ENCODE measurements around the gene PDE9A.

The PDE9A gene

DNA sequence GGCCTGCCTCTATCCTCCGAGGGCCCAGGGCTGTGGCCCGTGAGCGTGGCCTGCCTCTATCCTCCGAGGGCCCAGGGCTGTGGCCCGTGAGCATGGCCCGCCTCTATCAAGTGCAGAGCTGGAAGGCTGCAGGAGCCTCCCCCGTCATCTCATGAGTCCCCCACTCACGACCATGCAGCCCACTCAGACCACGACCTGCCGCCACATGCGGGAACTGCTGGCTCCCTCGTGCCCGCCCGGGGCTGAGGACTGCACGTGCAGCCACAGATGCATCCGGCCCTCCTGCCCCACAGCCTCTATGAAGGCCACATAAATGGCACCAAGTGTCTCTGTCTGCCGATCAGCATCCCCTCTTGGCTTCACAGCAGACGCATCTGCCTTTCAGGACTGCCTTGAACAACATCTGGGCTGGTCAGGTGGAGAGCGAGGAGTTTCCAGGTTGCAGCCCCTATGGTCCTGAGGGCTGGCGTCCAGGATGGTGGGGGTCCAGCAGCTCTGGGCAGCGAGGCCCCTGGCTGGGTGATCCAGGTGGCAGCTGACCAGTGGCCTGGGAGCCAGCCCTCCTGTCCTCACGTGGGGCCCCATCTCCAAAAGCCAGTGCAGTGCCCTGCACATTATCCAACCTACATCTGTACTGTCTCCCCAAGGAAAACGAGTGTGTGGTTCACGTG lies 103.3 kb downstream of the PDE9A start:
- no peak for DNase-seq (ENCODE audit: low read depth in 3 of 3)

DNA sequence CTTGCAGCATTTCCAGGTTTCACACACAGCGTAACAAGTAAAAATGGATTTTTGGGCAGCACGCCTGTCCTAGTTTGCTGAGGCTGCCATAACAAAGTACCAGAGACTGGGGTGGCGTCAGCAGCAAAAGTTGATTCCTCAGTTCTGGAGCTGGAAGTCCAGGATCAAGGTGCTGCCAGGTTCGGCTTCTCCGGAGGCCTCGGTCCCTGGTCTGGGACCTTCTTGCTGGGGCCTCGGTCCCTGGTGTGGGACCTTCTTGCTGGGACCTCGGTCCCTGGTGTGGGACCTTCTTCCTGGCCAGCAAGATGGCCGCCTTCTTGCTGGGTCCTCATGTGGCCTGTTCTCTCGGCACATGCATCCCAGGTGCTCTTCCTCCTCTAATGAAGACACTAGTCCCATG lies 104.0 kb downstream of the PDE9A start:
- no peak for DNase-seq (ENCODE audit: low read depth in 3 of 3)

DNA sequence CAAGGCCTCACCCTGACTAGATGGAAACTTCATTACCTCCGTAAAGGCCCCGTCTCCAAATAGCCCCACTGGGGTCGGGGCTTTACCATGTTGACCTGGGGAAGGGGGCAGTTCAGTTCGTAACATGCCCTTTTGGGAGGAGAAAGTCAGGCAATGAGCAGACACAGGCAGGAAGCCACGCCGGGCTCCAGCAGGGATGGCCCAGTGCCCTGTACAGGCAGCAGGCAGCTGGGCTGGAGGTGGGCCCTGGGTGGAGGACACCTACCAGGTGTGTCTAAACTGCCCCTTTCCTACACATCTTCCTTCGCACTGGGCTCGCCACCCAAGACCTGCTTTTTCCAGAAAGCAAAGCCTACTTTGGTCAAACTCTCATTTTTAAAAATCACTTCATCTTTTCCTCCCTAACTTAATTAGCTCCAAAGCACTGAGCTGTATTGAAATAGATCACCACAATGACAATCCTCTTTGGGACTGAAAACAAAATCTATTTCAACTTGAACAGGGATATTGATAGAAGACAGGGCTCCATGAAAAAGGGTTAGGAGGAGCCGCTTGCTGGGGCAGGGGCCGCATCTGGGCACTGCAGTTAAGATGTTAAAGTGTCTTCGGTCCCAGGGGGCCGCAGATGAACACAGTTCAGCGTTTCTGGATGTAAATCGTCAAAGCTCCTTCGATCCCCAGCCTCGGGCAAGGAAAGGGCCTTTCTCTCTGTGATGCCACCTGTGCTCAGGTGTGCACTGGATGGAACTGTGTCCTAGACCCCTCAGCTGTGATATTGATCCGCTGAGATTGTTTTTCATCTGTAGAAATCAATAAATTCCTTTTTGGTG lies 104.6 kb downstream of the PDE9A start:
- no peak for DNase-seq (ENCODE audit: low read depth in 3 of 3)

DNA sequence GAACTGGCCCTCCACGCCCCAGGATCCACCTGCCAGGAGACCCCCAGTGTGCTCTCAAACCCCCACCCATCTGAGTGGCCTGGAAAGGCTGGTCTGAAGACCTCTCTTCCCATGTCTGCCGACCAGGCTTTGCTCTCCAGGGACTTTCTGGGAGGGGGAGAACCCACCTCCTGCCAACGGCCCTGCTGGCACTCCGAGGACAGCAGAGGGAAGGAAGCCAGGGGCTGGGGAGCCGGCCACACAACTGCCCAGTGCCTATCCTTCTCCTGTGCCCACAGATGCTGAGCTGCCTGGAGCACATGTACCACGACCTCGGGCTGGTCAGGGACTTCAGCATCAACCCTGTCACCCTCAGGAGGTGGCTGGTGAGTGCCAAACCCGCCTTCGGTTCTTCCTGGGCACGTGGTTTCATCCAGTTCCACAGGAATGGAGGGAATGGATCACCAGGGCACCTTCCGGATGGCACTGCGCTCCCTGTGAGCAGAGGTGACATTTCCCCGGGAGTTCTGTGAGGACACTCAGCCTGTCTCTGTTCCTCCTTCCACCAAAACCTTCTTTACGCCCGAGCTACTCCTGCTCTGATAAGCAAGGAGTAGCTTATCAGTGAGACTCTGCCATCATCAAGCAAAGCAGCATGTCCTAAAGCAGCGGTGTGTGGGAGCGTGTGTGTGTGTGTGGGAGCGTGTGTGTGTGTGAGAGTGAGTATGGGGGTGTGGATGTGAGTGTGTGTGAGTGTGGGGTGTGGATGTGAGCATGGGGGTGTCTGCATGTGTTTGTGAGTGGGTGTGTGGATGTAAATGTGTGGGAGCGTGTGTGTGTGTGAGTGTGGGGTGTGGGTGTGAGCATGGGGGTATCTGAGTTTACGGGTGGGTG lies 105.5 kb downstream of the PDE9A start:
- DNase-seq (ENCODE audit: low read depth in 3 of 3) = no peak

GRCh38 chr21:42759594-42759927 lies 106.1 kb downstream of the PDE9A start:
- no peak for DNase-seq (ENCODE audit: low read depth in 3 of 3)

DNA sequence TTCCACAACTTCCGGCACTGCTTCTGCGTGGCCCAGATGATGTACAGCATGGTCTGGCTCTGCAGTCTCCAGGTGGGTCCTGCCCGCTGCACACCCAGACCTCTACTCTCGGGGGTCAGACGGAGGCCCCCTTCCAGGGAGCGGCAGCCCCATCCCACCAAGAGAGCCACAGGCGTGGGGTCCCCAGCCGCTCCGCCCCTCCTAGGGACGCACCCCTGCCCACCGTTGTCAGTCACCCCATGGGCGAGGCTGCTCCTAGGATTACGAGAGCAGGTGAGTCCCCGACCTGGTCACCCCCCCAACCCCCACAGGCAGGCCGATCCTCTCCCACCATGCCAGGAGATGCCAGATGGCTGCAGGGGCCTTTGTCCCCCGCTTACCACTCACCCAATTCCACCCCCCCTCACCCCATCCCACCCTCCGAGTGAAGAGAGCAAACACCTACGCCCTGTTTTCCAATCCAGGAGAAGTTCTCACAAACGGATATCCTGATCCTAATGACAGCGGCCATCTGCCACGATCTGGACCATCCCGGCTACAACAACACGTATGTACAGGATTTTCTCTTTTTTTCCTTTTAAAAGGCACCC lies 107.0 kb downstream of the PDE9A start:
- no peak for DNase-seq (ENCODE audit: low read depth in 3 of 3)

DNA sequence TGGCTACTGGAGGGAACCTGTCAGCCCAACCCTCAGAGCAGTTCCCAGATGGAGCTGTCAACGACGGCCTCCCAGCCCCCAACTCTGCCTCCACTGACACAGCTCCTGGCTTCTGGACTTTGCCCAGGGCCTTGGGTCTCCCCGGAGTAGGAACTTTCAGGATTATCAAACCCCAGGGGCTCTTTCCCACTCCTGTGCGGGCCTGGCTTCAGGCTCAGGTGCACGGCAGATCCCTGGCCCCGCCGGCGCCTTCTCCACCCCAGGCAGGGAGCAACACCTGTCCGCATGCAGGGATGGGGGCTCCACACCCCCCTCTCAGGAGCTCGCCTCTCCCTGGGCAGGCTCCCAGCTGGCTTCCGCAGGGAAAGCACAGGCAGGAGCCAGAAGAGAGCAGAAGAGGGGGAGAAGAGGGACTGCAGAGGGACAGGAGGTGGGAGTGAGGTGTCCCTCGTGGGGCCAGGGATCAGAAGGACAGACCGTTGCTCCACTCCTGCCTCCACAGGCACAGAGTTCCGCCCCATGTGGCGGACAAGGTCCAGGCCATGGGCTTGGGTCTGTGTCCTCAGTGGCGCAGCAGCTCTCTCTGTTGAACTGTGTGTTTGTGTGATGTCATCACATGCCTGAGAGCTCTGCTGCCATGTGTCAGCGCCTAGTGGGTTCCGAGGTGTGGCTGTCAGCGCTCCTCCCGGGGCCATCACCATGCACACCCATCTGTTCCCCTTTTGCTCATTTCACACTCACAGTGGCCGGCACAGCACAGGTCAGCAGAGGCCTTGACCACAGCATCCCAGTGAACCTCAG lies 107.7 kb downstream of the PDE9A start:
- no peak for DNase-seq (ENCODE audit: low read depth in 3 of 3)

DNA sequence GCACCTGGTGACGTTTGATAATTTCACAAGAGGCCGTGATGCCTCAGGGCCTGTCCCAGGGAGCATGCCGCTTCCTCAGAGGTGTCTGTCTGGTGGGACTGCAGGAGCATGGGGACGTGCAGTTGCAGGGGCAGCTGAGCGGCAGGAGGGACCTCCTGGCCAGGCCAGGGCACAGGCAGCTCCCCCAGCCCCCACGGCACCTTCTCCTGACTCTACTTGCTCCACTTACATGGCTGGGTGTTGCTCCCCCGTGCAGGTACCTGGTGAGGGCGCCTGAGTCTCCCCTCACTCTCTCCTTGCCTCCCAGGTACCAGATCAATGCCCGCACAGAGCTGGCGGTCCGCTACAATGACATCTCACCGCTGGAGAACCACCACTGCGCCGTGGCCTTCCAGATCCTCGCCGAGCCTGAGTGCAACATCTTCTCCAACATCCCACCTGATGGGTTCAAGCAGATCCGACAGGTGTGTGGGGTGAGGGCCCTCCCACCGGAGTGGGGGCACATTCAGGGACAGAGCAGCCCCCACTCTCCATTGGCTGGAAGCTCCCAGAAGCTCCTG lies 108.4 kb downstream of the PDE9A start:
- DNase-seq (ENCODE audit: low read depth in 3 of 3) = no peak

GRCh38 chr21:42763581-42764442 lies 110.4 kb downstream of the PDE9A start:
- DNase-seq (ENCODE audit: low read depth in 3 of 3) = no peak

DNA sequence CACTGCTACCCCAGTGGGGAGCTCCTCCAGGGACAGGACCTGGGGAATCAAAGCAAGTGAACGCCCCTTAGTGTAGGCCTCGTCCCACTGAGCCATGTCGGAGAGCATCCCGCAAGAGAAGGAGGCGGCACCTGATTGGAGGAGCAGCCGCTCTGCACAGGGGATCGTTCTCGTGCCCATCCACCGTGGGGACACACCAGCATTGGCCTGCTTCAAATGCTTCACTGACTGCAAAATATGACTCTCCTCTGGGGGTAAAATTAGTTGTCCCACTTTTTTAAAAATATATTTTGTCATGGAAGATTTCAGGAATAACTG lies 111.0 kb downstream of the PDE9A start:
- DNase-seq (ENCODE audit: low read depth in 3 of 3) = no peak

- DNase-seq (ENCODE audit: low read depth in 3 of 3) = no peak
Observed at GRCh38 chr21:42764883-42765282, 111.5 kb downstream of the PDE9A start.

GRCh38 chr21:42765656-42766055 lies 112.2 kb downstream of the PDE9A start:
- no peak for DNase-seq (ENCODE audit: low read depth in 3 of 3)

GRCh38 chr21:42766739-42767560 lies 113.5 kb downstream of the PDE9A start:
- DNase-seq (ENCODE audit: low read depth in 3 of 3) = no peak

DNA sequence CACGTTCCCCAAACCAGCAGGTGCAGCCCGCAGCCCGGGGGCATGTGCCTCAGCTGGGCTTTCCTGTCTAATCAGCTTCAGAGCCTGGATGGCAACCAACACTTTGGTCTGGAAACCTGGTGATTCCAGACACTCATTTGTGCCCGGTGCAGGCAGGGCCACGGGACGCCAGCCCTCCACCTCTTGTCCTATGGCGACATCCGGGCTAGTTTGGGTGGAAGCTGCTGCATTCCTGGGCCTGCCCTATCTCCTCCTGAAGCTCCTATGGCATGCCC lies 114.1 kb downstream of the PDE9A start:
- no peak for DNase-seq (ENCODE audit: low read depth in 3 of 3)

DNA sequence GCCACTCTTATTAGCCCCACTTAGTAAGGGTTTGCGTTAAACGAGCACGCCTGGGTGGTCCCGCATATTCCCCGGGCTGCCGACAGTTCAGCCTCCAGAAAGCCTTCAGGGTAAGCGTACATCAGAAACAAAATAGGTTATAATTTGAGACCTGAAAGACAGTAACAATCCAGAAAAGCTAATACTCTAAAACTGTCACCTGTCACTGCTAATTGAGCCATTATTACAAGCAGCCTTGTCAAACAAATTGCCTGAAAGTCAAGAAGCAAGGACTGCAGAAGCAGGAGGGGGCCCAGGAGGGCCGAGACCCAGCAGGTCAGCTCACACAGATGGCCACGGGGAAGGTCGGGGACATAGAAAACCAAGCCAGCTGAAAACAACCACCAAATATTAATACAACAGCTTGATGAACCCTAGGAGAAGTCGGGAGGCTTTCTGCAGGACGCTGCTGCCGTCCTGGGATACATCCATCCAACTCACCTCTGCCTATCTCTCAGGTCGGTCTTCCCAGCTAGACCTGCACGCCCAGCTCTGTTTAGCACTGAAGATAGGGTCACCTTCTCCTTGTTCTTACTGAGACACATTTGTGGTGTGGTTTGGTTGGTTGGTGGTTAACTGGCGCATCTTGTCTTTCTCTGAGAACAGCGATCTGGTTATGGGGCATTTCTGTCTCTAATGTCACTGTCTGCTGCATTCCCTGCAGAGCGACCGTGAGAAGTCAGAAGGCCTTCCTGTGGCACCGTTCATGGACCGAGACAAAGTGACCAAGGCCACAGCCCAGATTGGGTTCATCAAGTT lies 115.1 kb downstream of the PDE9A start:
- DNase-seq (ENCODE audit: low read depth in 3 of 3) = no peak

GRCh38 chr21:42769183-42769819 lies 115.9 kb downstream of the PDE9A start:
- no peak for DNase-seq (ENCODE audit: low read depth in 3 of 3)

DNA sequence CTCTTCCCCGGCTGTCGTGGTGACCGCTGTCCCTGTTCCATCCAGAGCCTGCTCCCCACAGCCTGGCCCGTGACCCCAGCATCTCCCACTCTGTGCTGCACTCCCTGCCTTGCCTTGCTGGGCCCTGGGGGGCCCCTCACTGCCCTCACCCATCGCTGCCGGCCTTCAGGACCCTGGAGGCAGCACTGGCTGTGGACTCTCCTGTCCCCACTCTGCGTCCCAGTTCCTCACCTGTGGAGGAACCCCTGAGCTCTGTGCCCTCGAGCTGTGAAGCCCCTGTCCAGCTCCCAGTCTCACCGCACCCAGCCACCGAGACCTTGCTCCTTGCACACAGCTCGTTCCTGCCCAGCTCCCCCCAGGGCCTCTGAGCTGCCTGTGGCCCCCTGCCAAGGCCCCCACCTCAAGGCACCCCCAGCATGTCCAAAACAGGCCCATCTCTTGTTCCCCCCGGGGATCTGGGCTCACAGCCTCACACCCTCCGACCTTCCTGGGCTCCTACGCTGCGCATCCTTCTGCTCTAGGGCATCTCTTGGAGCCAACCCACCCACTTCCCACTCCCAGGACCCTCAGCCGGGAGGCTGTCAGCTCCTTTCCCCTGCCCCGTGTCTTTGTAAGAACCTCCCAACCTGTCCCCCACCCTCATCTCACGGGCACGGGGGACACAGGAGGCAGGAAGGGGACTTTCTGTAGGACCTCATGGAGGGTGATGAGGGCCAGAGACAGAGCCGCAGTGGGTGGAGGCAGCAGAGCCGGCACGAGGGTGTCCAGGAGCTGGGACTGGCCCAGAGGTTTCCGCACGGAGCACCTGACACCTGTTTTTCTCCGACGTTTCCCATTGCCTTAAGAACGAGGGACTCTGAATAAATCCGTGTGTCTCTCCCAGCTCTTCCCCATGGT lies 116.6 kb downstream of the PDE9A start:
- no peak for DNase-seq (ENCODE audit: low read depth in 3 of 3)
